OCI-LY1 (cell line): ENCODE results near the gene ZNF574.

ENCODE experiments used
- CTCF ChIP-seq: fragments of 200-600 bp; sonication (generic), shearing (Covaris generic); IDR thresholded peaks from 2 replicates; pipeline ENCODE4 v1.5.1; 2017; ENCODE audit warnings: mild to moderate bottlenecking, antibody characterized with exemption, low read length, moderate library complexity, mixed read lengths
- EZH2 ChIP-seq: fragments of 200-600 bp; sonication (generic), shearing (Covaris generic); IDR thresholded peaks from 2 replicates; pipeline ENCODE4 v1.8.0; 2017; ENCODE audit warnings: borderline replicate concordance, mixed run types, mild to moderate bottlenecking, antibody characterized with exemption, low read length, moderate library complexity, mixed read lengths

GRCh38 chr19:42048992-42049391, 27.0 kb upstream of the ZNF574 start:
- TF ChIP-seq CTCF = no peak
- TF ChIP-seq EZH2 = no peak
